ENCODE measurements around the gene GPR137B. TPM values are rescaled to one million over a fixed set of nuclear protein-coding genes. Genes with fewer than 3 reads are reported as not detected.

GPR137B gene
- total and polyA plus RNA-seq, 10 donors = 5.2 to 54.8 (median 37.6) TPM

GRCh38 chr1:236139495-236139894 lies 2.8 kb upstream of the GPR137B start:
- DNase-seq = no peak
- intact Hi-C loops (cut with DNase I; ENCODE audit: low total_unique reads) = no loop called here
- Histone ChIP-seq H3K27ac (no peak overlapping the region), H3K36me3 (no peaks in the 10 kb centered on the region), H3K27me3 (replicated peaks in 1 of 7) (peaks cover 0 to 56% (median 20%) of the 10 kb centered on the region in 7 donors), H3K9me3 (no peaks in the 10 kb centered on the region), H3K4me3 (no peak overlapping the region), H3K4me1 (peaks cover 8 to 34% (median 26%) of the 10 kb centered on the region in 6 donors)
- TF ChIP-seq POLR2A (IDR thresholded peaks at IDR 0.05) (no peak), CTCF (IDR thresholded peaks at IDR 0.05 in 8 of 11, conservative IDR thresholded peaks at IDR 0.05 in 3 of 11) (no peak), POLR2AphosphoS5 (IDR thresholded peaks at IDR 0.05) (no peak)
- WGBS, 5 donors = 89 to 93% (median 91%) methylated on average over 4 of the region's 4 CpGs

GRCh38 chr1:236140705-236141446 lies 1.5 kb upstream of the GPR137B start:
- DNase-seq = no peak
- Histone ChIP-seq H3K9me3 (no peaks in the 10 kb centered on the region), H3K27me3 (replicated peaks in 1 of 7) (peaks cover 0 to 52% (median 15%) of the 10 kb centered on the region in 7 donors), H3K36me3 (no peaks in the 10 kb centered on the region), H3K4me3 (peak overlapping the region in 7 of 8 donors; percentile 51 to 94 (median 78)), H3K27ac (no peak overlapping the region), H3K4me1 (peaks cover 8 to 46% (median 32%) of the 10 kb centered on the region in 6 donors)
- 19 to 28% (median 24%) methylated on average over 18 of the region's 18 CpGs for WGBS, 5 donors
- intact Hi-C loops (cut with DNase I; ENCODE audit: low total_unique reads) = loop anchor here (10.0 kb wide), 1 partner anchor 144 kb away; the partner anchor contains the start of gene ERO1B
- TF ChIP-seq CTCF (IDR thresholded peaks at IDR 0.05 in 8 of 11, conservative IDR thresholded peaks at IDR 0.05 in 3 of 11) (no peak), POLR2A (IDR thresholded peaks at IDR 0.05) (no peak), POLR2AphosphoS5 (IDR thresholded peaks at IDR 0.05) (no peak)

GRCh38 chr1:236141447-236142252 lies 689 bp upstream of the GPR137B start:
- intact Hi-C loops (cut with DNase I; ENCODE audit: low total_unique reads) = loop anchor here (10.0 kb wide), 1 partner anchor 143 kb away; the partner anchor contains the start of gene ERO1B
- H3K9me3 ChIP-seq = no peaks in the 10 kb centered on the region
- H3K4me3 ChIP-seq = peak overlapping the region; percentile 47 to 94 (median 76)
- peaks cover 8 to 54% (median 33%) of the 10 kb centered on the region in 6 donors for H3K4me1 ChIP-seq
- H3K27me3 ChIP-seq (replicated peaks in 1 of 7) = peaks cover 0 to 48% (median 14%) of the 10 kb centered on the region in 7 donors
- peak; percentile 82 for DNase-seq
- no peaks in the 10 kb centered on the region for H3K36me3 ChIP-seq
- peak overlapping the region in 2 of 8 donors; percentile 48 to 83 for H3K27ac ChIP-seq
- TF ChIP-seq CTCF (IDR thresholded peaks at IDR 0.05 in 8 of 11, conservative IDR thresholded peaks at IDR 0.05 in 3 of 11) = no peak
- TF ChIP-seq POLR2AphosphoS5 (IDR thresholded peaks at IDR 0.05) = peak in 1 of 3 donors; percentile 42
- no peak for TF ChIP-seq POLR2A (IDR thresholded peaks at IDR 0.05)
- 1 to 2% (median 1%) methylated on average over 49 to 67 of the region's 67 CpGs for WGBS, 5 donors
